Hepatic stellate cell (primary cell): ENCODE data around the gene CMIP.

Experiments
- DNase-seq: peaks from one replicate; pipeline ENCODE4 v3.0.0; 2011; ENCODE audit warnings: low spot score

CMIP gene

GRCh38 chr16:81586977-81587625, 142.5 kb downstream of the CMIP start:
- no peak for DNase-seq

- DNase-seq: no peak
These were observed 143.1 kb downstream of the CMIP start for GRCh38 chr16:81587626-81588160.

GRCh38 chr16:81588326-81589081, 143.9 kb downstream of the CMIP start:
- no peak for DNase-seq

GRCh38 chr16:81589975-81590650, 145.5 kb downstream of the CMIP start:
- DNase-seq: no peak

- DNase-seq: no peak
These were observed 146.3 kb downstream of the CMIP start for GRCh38 chr16:81590714-81591544.

- DNase-seq: no peak
These were observed 146.9 kb downstream of the CMIP start for GRCh38 chr16:81591545-81591870.

GRCh38 chr16:81592353-81592866, 147.8 kb downstream of the CMIP start:
- no peak for DNase-seq

GRCh38 chr16:81593481-81593880, 148.9 kb downstream of the CMIP start:
- DNase-seq: no peak

- no peak for DNase-seq
These were observed 151.2 kb downstream of the CMIP start for GRCh38 chr16:81595629-81596292.

GRCh38 chr16:81597079-81597658, 152.6 kb downstream of the CMIP start:
- DNase-seq: no peak

GRCh38 chr16:81598083-81598482, 153.5 kb downstream of the CMIP start:
- DNase-seq: no peak

GRCh38 chr16:81599034-81599744, 154.6 kb downstream of the CMIP start:
- no peak for DNase-seq

- peak; percentile 83 for DNase-seq
These were observed 155.7 kb downstream of the CMIP start for GRCh38 chr16:81600275-81600674.

GRCh38 chr16:81601008-81601428, 156.4 kb downstream of the CMIP start:
- DNase-seq: peak; percentile 77

GRCh38 chr16:81601601-81602255, 157.1 kb downstream of the CMIP start:
- DNase-seq: peak; percentile 72

GRCh38 chr16:81602256-81602776, 157.7 kb downstream of the CMIP start:
- DNase-seq: no peak

- no peak for DNase-seq
These were observed 158.2 kb downstream of the CMIP start for GRCh38 chr16:81602792-81603191.

GRCh38 chr16:81604960-81605383, 160.4 kb downstream of the CMIP start:
- DNase-seq: peak; percentile 93

GRCh38 chr16:81606039-81606438, 161.4 kb downstream of the CMIP start:
- DNase-seq: no peak
